Peyer's patch (tissue), 4 donors: Measurements from ENCODE around the gene STK32B. TPM values are rescaled to one million over a fixed set of nuclear protein-coding genes. Genes with fewer than 3 reads are reported as not detected.

Source experiments
- DNase-seq, 3 donors: peaks; one replicate each; pipeline ENCODE4 v3.0.0-alpha.2; 2017 to 2019
- H3K27ac ChIP-seq, 4 donors: fragments of 200-600 bp; sonication (generic); one replicate each; pipeline ENCODE4 v1.5.1; 2016 to 2019
- H3K27me3 ChIP-seq, 2 donors: fragments of 200-600 bp; sonication (generic); one replicate each; pipeline ENCODE4 v1.5.1; 2019
- H3K36me3 ChIP-seq, 3 donors: fragments of 200-600 bp; sonication (generic); one replicate each; pipeline ENCODE4 v1.5.1; 2016 to 2019
- H3K4me1 ChIP-seq, 4 donors: fragments of 200-600 bp; sonication (generic); one replicate each; pipeline ENCODE4 v1.5.1; 2016 to 2019
- H3K4me3 ChIP-seq, 4 donors: fragments of 200-600 bp; sonication (generic); 1 replicate in 3 of 4; 2 replicates in 1 of 4; pipeline ENCODE4 v1.5.1; 2016 to 2019; ENCODE audit warnings: mild to moderate bottlenecking in 1 of 4
- H3K9me3 ChIP-seq, 4 donors: fragments of 200-600 bp; sonication (generic); one replicate each; pipeline ENCODE4 v1.5.1; 2016 to 2019; ENCODE audit warnings: mild to moderate bottlenecking in 1 of 4
- CTCF ChIP-seq, 6 experiments: fragments of 450-650 bp in 4 of 6; fragments of 200-600 bp in 2 of 6; sonication (generic) in 1 of 6; IDR thresholded peaks; one replicate each; pipeline ENCODE4 v1.5.1; 2017 to 2019; ENCODE audit warnings: antibody characterized with exemption in 6 of 6, mild to moderate bottlenecking in 3 of 6, moderate library complexity in 1 of 6
- POLR2A ChIP-seq, 2 donors: fragments of 450-650 bp; IDR thresholded peaks; one replicate each; pipeline ENCODE4 v1.5.1; 2017; ENCODE audit warnings: antibody characterized with exemption in 2 of 2, mild to moderate bottlenecking in 2 of 2, moderate library complexity in 2 of 2
- total RNA-seq, 4 donors: library from RNA; depleted of rRNA; stranded (reverse); fragments of >200 nt; gene quantifications; one replicate each; pipeline ENCODE4 v1.1.0, GENCODE V29; 2016

Gene STK32B
- total RNA-seq, 4 donors from 2014 or later: 0.35 to 3.3 (median 1.3) TPM

DNA sequence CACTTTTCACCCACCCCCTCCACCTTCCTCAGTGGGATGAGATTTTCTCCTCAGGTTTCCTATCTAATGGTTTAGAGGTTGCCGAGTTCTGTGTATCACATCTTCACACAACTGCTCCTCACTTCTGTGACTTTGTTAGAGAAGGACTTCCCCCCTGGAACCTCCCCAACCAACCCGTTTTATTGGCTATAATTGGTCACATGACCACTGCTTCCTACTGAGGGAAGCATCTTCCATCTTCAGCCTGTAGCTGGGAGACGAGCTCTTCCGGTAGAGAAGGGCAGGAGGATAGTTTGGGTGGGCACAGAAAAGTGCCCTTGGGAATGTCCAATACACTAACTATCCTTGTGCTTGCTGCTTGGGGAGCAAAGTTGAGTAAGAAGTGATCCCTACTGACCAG lies 90.5 kb downstream of the STK32B start:
- H3K27me3 ChIP-seq: no peaks in the 10 kb centered on the region
- no peak overlapping the region for H3K27ac ChIP-seq
- H3K9me3 ChIP-seq: no peaks in the 10 kb centered on the region
- H3K36me3 ChIP-seq: no peaks in the 10 kb centered on the region
- H3K4me1 ChIP-seq: no peaks in the 10 kb centered on the region
- no peak overlapping the region for H3K4me3 ChIP-seq
- TF ChIP-seq POLR2A (IDR thresholded peaks at IDR 0.05) (no peak), CTCF (IDR thresholded peaks at IDR 0.05) (no peak)
- DNase-seq: no peak

- H3K4me3 ChIP-seq: no peak overlapping the region
- no peak overlapping the region for H3K27ac ChIP-seq
- H3K9me3 ChIP-seq: no peaks in the 10 kb centered on the region
- peak in 4 of 6 experiments; percentile 6 to 38 (median 25) for TF ChIP-seq CTCF (IDR thresholded peaks at IDR 0.05)
- TF ChIP-seq POLR2A (IDR thresholded peaks at IDR 0.05): no peak
- H3K36me3 ChIP-seq: no peaks in the 10 kb centered on the region
- no peaks in the 10 kb centered on the region for H3K27me3 ChIP-seq
- H3K4me1 ChIP-seq: no peaks in the 10 kb centered on the region
- DNase-seq: peak in 1 of 3 donors; percentile 55
Measured at GRCh38 chr4:5142726-5143125, 91.4 kb downstream of the STK32B start.

- DNase-seq: no peak
- Histone ChIP-seq H3K9me3 (no peaks in the 10 kb centered on the region), H3K27ac (no peak overlapping the region), H3K4me1 (no peaks in the 10 kb centered on the region), H3K4me3 (no peak overlapping the region), H3K36me3 (no peaks in the 10 kb centered on the region), H3K27me3 (no peaks in the 10 kb centered on the region)
- TF ChIP-seq CTCF (IDR thresholded peaks at IDR 0.05) (no peak), POLR2A (IDR thresholded peaks at IDR 0.05) (no peak)
Measured at GRCh38 chr4:5143306-5143861, 92.1 kb downstream of the STK32B start.

- Histone ChIP-seq H3K4me1 (no peaks in the 10 kb centered on the region), H3K27ac (no peak overlapping the region), H3K9me3 (no peaks in the 10 kb centered on the region), H3K36me3 (no peaks in the 10 kb centered on the region), H3K27me3 (no peaks in the 10 kb centered on the region), H3K4me3 (no peak overlapping the region)
- TF ChIP-seq CTCF (IDR thresholded peaks at IDR 0.05) (no peak), POLR2A (IDR thresholded peaks at IDR 0.05) (no peak)
- no peak for DNase-seq
Measured at GRCh38 chr4:5143940-5144339, 92.7 kb downstream of the STK32B start.

DNA sequence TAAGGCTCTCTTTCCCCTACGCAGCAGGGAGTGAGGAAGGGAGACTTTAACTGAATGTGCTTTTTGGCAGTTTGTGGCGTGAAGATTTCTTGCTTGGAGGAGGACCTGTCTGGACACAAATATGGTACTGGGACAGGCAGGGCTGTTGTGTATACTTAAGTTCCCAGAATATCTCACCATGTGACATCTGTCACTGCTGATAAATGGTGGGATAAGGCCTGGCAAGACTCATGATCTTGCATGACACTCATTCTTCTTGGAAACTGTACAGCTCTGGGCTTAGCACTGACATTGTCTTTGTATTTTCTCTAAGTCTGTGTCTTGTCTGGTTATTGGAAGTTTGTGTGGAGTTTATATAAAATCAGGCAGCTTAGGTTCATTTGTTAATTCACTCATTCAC lies 93.1 kb downstream of the STK32B start:
- no peak for DNase-seq
- TF ChIP-seq POLR2A (IDR thresholded peaks at IDR 0.05) (no peak), CTCF (IDR thresholded peaks at IDR 0.05) (no peak)
- H3K4me1 ChIP-seq: no peaks in the 10 kb centered on the region
- no peaks in the 10 kb centered on the region for H3K9me3 ChIP-seq
- H3K27me3 ChIP-seq: no peaks in the 10 kb centered on the region
- no peak overlapping the region for H3K4me3 ChIP-seq
- H3K27ac ChIP-seq: no peak overlapping the region
- H3K36me3 ChIP-seq: no peaks in the 10 kb centered on the region

- TF ChIP-seq CTCF (IDR thresholded peaks at IDR 0.05) (no peak), POLR2A (IDR thresholded peaks at IDR 0.05) (no peak)
- DNase-seq: no peak
- H3K36me3 ChIP-seq: no peaks in the 10 kb centered on the region
- H3K27me3 ChIP-seq: no peaks in the 10 kb centered on the region
- no peaks in the 10 kb centered on the region for H3K4me1 ChIP-seq
- H3K27ac ChIP-seq: no peak overlapping the region
- no peaks in the 10 kb centered on the region for H3K9me3 ChIP-seq
- no peak overlapping the region for H3K4me3 ChIP-seq
Measured at GRCh38 chr4:5146248-5146647, 95.0 kb downstream of the STK32B start.
